PFSK-1 (cell line): Measurements from ENCODE around the gene FAT4.

ENCODE experiments used
- TAF1 ChIP-seq: IDR thresholded peaks from 2 replicates; pipeline ENCODE4 v1.6.1; 2012; ENCODE audit warnings: low read length, control low read depth, borderline replicate concordance; ENCODE audit not compliant: insufficient read depth
- TF ChIP-seq, protein P1 (sequence below), 2 experiments: IDR thresholded peaks; 2 replicates each; pipeline versions ENCODE4 v1.6.1 to v1.8.0; 2011 to 2012; ENCODE audit warnings: low read depth in 2 of 2, low read length in 2 of 2, control low read depth in 1 of 2, inconsistent platforms in 1 of 2, mild to moderate bottlenecking in 1 of 2, moderate library complexity in 1 of 2; ENCODE audit not compliant: insufficient read depth in 1 of 2

DNA sequence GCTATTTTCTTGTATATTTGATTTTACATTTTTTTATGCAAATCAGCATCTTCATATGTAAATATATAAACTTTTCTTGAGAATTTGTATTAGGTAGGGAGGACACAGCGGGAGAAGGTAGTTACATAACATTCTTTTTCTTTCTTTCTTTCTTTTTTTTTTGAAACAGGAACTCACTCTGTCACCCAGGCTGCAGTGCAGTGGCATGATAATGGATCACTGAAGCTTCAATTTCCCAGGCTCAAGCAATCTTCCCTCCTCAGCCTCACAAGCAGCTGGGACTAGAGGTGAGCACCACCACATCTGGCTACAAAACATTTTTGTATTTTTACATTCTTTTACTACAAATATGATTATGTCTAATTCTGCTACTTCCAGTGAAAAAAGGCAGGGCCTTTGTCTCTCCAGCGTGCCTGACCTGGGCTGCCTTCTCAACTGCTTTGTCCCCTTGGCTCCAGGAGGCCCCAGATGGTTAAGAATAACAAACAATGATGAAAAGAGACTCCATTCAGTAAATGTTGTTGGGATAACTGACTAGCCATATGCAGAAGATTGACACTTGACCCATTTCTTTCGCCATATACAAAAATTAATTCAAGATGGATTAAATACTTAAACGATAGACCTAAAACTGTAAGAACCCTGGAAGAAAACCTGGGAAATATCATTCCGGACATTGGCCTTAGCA is 46.5 kb upstream of the FAT4 start:
- TF ChIP-seq TAF1: no peak
- TF ChIP-seq, protein P1, sequence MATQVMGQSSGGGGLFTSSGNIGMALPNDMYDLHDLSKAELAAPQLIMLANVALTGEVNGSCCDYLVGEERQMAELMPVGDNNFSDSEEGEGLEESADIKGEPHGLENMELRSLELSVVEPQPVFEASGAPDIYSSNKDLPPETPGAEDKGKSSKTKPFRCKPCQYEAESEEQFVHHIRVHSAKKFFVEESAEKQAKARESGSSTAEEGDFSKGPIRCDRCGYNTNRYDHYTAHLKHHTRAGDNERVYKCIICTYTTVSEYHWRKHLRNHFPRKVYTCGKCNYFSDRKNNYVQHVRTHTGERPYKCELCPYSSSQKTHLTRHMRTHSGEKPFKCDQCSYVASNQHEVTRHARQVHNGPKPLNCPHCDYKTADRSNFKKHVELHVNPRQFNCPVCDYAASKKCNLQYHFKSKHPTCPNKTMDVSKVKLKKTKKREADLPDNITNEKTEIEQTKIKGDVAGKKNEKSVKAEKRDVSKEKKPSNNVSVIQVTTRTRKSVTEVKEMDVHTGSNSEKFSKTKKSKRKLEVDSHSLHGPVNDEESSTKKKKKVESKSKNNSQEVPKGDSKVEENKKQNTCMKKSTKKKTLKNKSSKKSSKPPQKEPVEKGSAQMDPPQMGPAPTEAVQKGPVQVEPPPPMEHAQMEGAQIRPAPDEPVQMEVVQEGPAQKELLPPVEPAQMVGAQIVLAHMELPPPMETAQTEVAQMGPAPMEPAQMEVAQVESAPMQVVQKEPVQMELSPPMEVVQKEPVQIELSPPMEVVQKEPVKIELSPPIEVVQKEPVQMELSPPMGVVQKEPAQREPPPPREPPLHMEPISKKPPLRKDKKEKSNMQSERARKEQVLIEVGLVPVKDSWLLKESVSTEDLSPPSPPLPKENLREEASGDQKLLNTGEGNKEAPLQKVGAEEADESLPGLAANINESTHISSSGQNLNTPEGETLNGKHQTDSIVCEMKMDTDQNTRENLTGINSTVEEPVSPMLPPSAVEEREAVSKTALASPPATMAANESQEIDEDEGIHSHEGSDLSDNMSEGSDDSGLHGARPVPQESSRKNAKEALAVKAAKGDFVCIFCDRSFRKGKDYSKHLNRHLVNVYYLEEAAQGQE (IDR thresholded peaks at IDR 0.05; ENCODE audit: insufficient read depth in 1 of 2, low read depth in 2 of 2, low read length in 2 of 2): no peak
